OCI-LY7 (cell line): ENCODE results near the gene TMEM106C. TPM values are rescaled to one million over a fixed set of nuclear protein-coding genes. Genes with fewer than 3 reads are reported as not detected.

Source experiments
- BruUV-seq: library from RNA; stranded (reverse); fragments of 400-500 nt; replicated peaks from 2 replicates; lab custom pipeline; 2021; lab: Mats Ljungman, UMichigan
- CTCF ChIA-PET: fragments of 300-600 bp; sonication (Branson Sonifier 250); formaldehyde crosslinking; loops from one replicate; lab custom pipeline; 2022; ENCODE audit warnings: antibody characterized with exemption; ENCODE audit not compliant: unreplicated experiment; lab: Charles Lee
- POLR2A ChIA-PET: fragments of 300-600 bp; sonication (Branson Sonifier 250); formaldehyde crosslinking; loops from one replicate; lab custom pipeline; 2022; ENCODE audit warnings: antibody characterized with exemption; lab: Charles Lee
- DNase-seq: peaks from one replicate; pipeline ENCODE4 v3.0.0-alpha.2; 2015; ENCODE audit warnings: low spot score
- H2AFZ ChIP-seq: fragments of 200-600 bp; sonication (generic), shearing (Covaris generic); 2 replicates; pipeline ENCODE4 v1.6.1; 2014; ENCODE audit warnings: mild to moderate bottlenecking, antibody characterized with exemption, low read length, moderate library complexity
- H3K27ac ChIP-seq: fragments of 200-600 bp; sonication (generic); 2 replicates; pipeline ENCODE4 v1.5.1; 2014; ENCODE audit warnings: mixed run types, low read depth, mild to moderate bottlenecking, moderate library complexity, low read length, inconsistent platforms; ENCODE audit not compliant: poor library complexity, severe bottlenecking
- H3K36me3 ChIP-seq: fragments of 200-600 bp; sonication (generic); 2 replicates; pipeline ENCODE4 v1.6.1; 2014; ENCODE audit warnings: mild to moderate bottlenecking, antibody characterized with exemption, low read length, moderate library complexity, mixed read lengths; ENCODE audit not compliant: insufficient read depth
- H3K4me1 ChIP-seq: fragments of 200-600 bp; sonication (generic); 2 replicates; pipeline ENCODE4 v1.5.1; 2014; ENCODE audit warnings: mild to moderate bottlenecking, low read length; ENCODE audit not compliant: insufficient read depth, poor library complexity, severe bottlenecking
- H3K4me2 ChIP-seq: fragments of 200-600 bp; sonication (generic); 2 replicates; pipeline ENCODE4 v1.6.1; 2014; ENCODE audit warnings: mild to moderate bottlenecking, low read length
- H3K4me3 ChIP-seq: fragments of 200-600 bp; sonication (generic); 2 replicates; pipeline ENCODE4 v1.5.1; 2014; ENCODE audit warnings: mild to moderate bottlenecking, low read depth, low read length; ENCODE audit not compliant: poor library complexity, severe bottlenecking
- H3K79me2 ChIP-seq: fragments of 200-600 bp; sonication (generic); 2 replicates; pipeline ENCODE4 v1.6.1; 2016; ENCODE audit warnings: low read depth, mild to moderate bottlenecking, low read length, moderate library complexity, mixed read lengths; ENCODE audit not compliant: insufficient read depth
- H3K9me2 ChIP-seq: fragments of 200-600 bp; sonication (generic); 2 replicates; pipeline ENCODE4 v1.6.1; 2016; ENCODE audit warnings: mild to moderate bottlenecking, low read length, mixed read lengths; ENCODE audit not compliant: insufficient read depth
- H3K9me3 ChIP-seq: fragments of 200-600 bp; sonication (generic); 2 replicates; pipeline ENCODE4 v1.6.1; 2014; ENCODE audit warnings: mild to moderate bottlenecking, mixed run types, low read length, mixed read lengths
- H4K20me1 ChIP-seq: fragments of 200-600 bp; sonication (generic); 2 replicates; pipeline ENCODE4 v1.6.1; 2014; ENCODE audit warnings: mild to moderate bottlenecking, antibody characterized with exemption, low read length, moderate library complexity, mixed read lengths; ENCODE audit not compliant: insufficient read depth
- CTCF ChIP-seq: fragments of 200-600 bp; sonication (generic); conservative IDR thresholded peaks from 2 replicates; pipeline ENCODE4 v1.5.1; 2014; ENCODE audit warnings: mild to moderate bottlenecking, antibody characterized with exemption, low read length, moderate library complexity, mixed read lengths
- EZH2phosphoT487 ChIP-seq: fragments of 200-600 bp; sonication (generic); IDR thresholded peaks from 2 replicates; pipeline ENCODE4 v1.6.1; 2018; ENCODE audit warnings: low read depth, borderline replicate concordance, mild to moderate bottlenecking, mixed run types, antibody characterized with exemption, low read length, moderate library complexity, mixed read lengths
- intact Hi-C: fragments of 100-400 bp; cut with micrococcal nuclease; formaldehyde crosslinking; loops from one replicate; pipeline ENCODE4 v1.10.0; 2022; ENCODE audit not compliant: unreplicated experiment
- total RNA-seq, 2 experiments: library from RNA; depleted of rRNA in 1 of 2; stranded (reverse); fragments of >200 nt in 1 of 2; shearing (Covaris generic) in 1 of 2; gene quantifications; 2 replicates each; pipeline ENCODE4 v1.2.3, GENCODE V29; 2014 to 2022

The TMEM106C gene
- total RNA-seq, 2 experiments from 2014 or later, result 123 to 182 TPM

GRCh38 chr12:48005750-48006021 lies 42.3 kb downstream of the TMEM106C start:
- Histone ChIP-seq H3K9me2 (no peaks in the 10 kb centered on the region), H3K4me3 (no peak overlapping the region), H3K9me3 (no peaks in the 10 kb centered on the region), H2AFZ (no peak overlapping the region), H3K4me1 (no peaks in the 10 kb centered on the region), H3K27ac (no peak overlapping the region), H4K20me1 (no peaks in the 10 kb centered on the region), H3K4me2 (no peak overlapping the region), H3K36me3 (no peaks in the 10 kb centered on the region), H3K79me2 (no peaks in the 10 kb centered on the region)
- no peak for DNase-seq
- no peak for TF ChIP-seq CTCF
- no peak for TF ChIP-seq EZH2phosphoT487
- ChIA-PET CTCF (no interaction called here), POLR2A (no interaction called here)
- intact Hi-C loops, result no loop called here
- no TSS peak for BruUV-seq

GRCh38 chr12:48007206-48007605 lies 43.8 kb downstream of the TMEM106C start:
- H3K4me1 ChIP-seq, result no peaks in the 10 kb centered on the region

GRCh38 chr12:48008349-48008748 lies 45.0 kb downstream of the TMEM106C start:
- POLR2A ChIA-PET, result interaction anchor here (0.6 kb wide), 1 partner anchor 172 kb away, joined by 3 read pairs; no protein-coding TSS in a partner anchor
- Histone ChIP-seq H3K9me2 (no peaks in the 10 kb centered on the region), H2AFZ (no peak overlapping the region), H4K20me1 (no peaks in the 10 kb centered on the region), H3K4me2 (no peak overlapping the region), H3K79me2 (no peaks in the 10 kb centered on the region), H3K36me3 (no peaks in the 10 kb centered on the region), H3K27ac (no peak overlapping the region), H3K4me1 (no peaks in the 10 kb centered on the region), H3K9me3 (no peaks in the 10 kb centered on the region), H3K4me3 (no peak overlapping the region)
- no TSS peak for BruUV-seq
- intact Hi-C loops, result no loop called here
- DNase-seq, result no peak
- TF ChIP-seq EZH2phosphoT487 (no peak), CTCF (no peak)
- CTCF ChIA-PET, result no interaction called here

More at GRCh38 chr12:48007206-48007605, 43.8 kb downstream of the TMEM106C start:
- Histone ChIP-seq H3K4me3 (no peak overlapping the region), H3K9me2 (no peaks in the 10 kb centered on the region), H2AFZ (no peak overlapping the region), H3K36me3 (no peaks in the 10 kb centered on the region), H3K9me3 (no peaks in the 10 kb centered on the region), H4K20me1 (no peaks in the 10 kb centered on the region), H3K4me2 (no peak overlapping the region), H3K27ac (no peak overlapping the region), H3K79me2 (no peaks in the 10 kb centered on the region)
- intact Hi-C loops, result no loop called here
- TF ChIP-seq EZH2phosphoT487 (no peak), CTCF (no peak)
- ChIA-PET CTCF (no interaction called here), POLR2A (no interaction called here)
- no peak for DNase-seq
- no TSS peak for BruUV-seq
